Fibroblast of pulmonary artery (primary cell): ENCODE data around the gene CRB2.

Source experiments
- DNase-seq: peaks from one replicate; pipeline ENCODE4 v3.0.0-alpha.2; 2010; ENCODE audit warnings: low read depth
- H3K4me3 ChIP-seq: replicated peaks from 2 replicates; pipeline ENCODE4 v1.5.1; 2011; ENCODE audit warnings: low read depth, mild to moderate bottlenecking, control low read depth, low read length, moderate library complexity
- TF ChIP-seq, protein P1 (sequence below): IDR thresholded peaks from 2 replicates; pipeline ENCODE4 v1.5.1; 2011; ENCODE audit warnings: mild to moderate bottlenecking, control low read depth, low read length, inconsistent platforms; ENCODE audit errors: missing control alignments

Gene CRB2

DNA sequence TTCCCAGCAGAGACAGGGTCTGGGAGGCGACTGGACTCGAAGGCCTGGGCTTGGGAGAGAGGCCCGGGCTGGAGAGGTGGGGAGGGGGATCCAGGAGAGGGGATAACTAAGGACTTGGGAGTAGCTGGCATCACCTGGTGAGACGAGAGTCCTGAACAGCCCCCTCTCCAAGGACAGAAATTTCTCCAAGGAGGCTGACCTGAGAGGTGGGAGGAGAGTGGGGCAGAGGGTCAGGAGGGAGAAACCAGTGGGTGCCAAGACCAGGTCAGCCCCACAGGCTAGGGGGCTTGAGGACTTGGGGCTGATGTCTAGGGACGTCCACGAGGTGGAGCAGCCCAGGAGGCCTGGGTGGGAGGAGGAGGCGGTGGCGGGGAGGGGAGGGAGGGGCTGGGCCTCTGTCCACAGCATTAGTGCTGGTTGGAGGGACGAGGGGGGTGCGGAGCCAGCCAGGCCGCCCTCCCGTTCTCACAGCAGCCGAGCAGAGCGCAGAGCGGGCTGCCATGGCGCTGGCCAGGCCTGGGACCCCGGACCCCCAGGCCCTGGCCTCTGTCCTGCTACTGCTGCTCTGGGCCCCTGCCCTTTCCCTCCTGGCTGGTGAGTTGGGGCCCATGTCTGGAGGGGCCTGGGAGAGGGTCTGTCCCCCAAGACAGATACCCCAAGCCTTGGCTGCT, at the start of gene CRB2:
Gene CRB2 (plus strand): TSS at position 437 of the 671 bp plus-strand sequence. CDS start 64 bp downstream, at position 501.
- TF ChIP-seq, protein P1, sequence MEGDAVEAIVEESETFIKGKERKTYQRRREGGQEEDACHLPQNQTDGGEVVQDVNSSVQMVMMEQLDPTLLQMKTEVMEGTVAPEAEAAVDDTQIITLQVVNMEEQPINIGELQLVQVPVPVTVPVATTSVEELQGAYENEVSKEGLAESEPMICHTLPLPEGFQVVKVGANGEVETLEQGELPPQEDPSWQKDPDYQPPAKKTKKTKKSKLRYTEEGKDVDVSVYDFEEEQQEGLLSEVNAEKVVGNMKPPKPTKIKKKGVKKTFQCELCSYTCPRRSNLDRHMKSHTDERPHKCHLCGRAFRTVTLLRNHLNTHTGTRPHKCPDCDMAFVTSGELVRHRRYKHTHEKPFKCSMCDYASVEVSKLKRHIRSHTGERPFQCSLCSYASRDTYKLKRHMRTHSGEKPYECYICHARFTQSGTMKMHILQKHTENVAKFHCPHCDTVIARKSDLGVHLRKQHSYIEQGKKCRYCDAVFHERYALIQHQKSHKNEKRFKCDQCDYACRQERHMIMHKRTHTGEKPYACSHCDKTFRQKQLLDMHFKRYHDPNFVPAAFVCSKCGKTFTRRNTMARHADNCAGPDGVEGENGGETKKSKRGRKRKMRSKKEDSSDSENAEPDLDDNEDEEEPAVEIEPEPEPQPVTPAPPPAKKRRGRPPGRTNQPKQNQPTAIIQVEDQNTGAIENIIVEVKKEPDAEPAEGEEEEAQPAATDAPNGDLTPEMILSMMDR: no peak

DNA sequence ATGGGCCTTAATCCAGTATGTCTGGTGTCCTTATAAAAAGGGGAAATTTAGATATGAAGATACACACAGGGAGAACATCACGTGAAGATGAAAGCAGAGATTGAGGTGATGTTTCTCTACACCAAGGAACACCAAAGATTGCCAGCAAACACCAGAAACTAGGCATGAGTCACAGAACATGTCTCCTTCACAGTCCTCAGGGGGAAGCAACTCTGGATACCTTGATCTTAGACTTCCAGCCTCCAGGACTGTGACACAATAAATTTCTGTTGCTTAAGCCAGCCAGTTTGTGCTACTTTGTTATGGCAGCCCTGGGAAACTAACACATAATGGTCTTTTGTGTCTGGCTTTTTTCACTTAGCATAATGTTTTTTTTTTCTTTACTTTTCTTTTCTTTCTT, 46.4 kb upstream of the CRB2 start:
- DNase-seq: no peak
- TF ChIP-seq, protein P1: no peak
- H3K4me3 ChIP-seq: no peak overlapping the region

More for the DNA sequence above, at the start of gene CRB2:
- H3K4me3 ChIP-seq: no peak within 1 kb of the TSS
- no peak for DNase-seq

DNA sequence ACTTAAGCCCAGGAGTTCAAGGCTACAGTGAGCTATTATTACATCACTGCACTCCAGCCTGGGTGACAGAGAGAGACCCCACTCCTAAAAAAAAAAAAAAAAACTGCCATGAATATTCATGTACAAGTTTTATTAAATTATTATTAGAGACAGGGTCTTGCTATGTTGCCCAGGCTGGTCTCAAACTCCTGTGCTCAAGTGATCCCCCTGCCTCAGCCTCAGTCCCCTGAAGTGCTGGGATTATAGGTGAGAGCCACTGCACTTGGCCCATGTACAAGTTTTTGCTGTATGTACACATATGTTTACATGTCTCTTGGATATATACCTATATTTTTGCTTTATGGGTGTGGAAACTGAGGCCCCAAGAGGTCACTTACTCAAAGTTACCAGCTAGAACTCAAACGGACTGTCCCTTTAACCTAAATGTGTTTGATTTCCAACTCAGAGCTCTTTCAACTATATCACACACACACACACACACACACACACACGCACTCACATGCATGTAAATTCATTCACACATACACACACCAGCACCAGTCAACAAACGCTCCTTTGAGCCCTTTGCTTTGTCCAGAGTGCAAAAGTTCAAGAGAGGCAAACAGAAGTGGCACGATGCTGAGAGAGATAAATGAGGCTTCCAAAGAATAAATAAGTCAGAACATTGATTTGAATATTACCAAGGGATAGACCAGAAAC, 45.3 kb upstream of the CRB2 start:
- H3K4me3 ChIP-seq: no peak overlapping the region
- TF ChIP-seq, protein P1: no peak
- no peak for DNase-seq

DNA sequence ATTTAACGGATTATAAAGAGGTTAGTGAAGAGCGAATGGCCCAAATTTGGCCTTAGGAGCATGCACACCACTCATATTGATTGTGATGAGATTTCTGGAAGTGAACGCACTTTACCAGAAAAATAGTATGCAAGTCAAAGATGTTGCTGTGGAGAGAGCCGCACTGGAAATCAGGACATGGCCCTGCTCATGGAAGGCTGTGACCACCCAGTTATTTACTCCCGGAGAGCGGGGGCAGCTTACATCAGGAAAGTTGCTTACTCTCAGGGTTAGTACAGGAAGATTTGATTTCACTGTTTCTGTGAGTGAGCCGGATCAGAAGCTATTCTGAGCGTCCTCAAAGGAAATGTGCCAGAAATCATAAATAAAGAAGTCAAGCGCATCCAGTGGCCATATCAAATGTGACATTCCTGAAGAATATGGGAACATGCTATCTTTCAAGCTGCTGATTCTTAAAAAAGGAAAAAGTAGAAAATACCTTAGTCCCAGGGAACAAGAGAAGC, 44.7 kb upstream of the CRB2 start:
- no peak overlapping the region for H3K4me3 ChIP-seq
- no peak for DNase-seq
- TF ChIP-seq, protein P1: no peak

DNA sequence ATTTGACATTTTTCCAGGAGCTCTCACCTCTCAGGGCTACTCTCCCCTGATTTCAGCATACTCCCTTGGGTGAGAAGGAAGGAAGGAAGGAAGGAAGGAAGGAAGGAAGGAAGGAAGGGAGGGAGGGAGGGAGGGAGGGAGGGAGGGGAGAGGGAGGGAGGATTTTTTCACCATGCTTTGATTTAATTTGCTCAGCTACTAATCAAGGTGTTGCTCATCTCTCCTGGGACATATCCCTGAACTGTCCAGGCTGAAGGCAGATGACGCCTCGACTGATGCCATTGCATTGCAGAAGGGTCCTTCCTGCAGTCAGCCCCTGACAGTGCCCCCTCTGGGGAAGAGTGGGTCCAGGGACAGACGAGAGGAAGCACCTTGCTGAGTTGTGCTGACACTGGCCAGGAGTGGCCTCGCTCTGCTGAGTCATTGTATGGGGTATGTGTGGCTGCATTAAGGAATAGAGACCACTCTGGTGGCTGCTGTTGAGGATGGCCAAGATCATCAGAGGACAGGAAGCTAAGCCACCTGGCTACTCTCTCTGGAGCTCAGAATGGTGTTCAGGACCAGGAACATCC, 43.6 kb upstream of the CRB2 start:
- DNase-seq: no peak
- TF ChIP-seq, protein P1: no peak
- no peak overlapping the region for H3K4me3 ChIP-seq

DNA sequence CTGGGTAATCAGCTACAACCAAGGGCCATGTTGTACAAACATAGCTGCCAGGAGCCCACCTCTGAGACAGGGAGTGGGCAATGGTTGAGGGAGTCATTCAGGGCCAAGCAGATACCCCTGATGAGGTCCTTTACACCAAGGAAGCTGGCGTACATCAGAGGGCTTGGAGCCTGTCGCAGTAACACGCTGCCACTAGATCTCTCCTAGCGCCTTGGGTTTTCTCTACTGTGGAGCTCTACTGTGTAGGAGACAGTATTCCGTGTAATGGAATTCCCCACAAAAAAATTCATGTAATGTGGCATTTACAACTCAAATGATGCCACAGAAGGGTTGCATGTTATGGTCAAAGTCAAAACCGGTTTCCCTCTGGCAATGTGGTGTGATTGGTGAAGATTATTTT, 41.4 kb upstream of the CRB2 start:
- TF ChIP-seq, protein P1: no peak
- no peak overlapping the region for H3K4me3 ChIP-seq
- DNase-seq: no peak
